Colon (tissue), 2 donors: ENCODE results near the gene CAPN10.
"Not testable (repeated sequence)": the region's sequence is repeated elsewhere in the genome, so short reads cannot be mapped to it uniquely, and the experiment has no call there.

ENCODE experiments used
- FAIRE-seq: peaks from 2 replicates; lab custom pipeline; 2012; peaks lifted over from hg19 to GRCh38; lab: Jason Lieb, UNC
- donor health status: control.
- donor health status: control.

The CAPN10 gene

DNA sequence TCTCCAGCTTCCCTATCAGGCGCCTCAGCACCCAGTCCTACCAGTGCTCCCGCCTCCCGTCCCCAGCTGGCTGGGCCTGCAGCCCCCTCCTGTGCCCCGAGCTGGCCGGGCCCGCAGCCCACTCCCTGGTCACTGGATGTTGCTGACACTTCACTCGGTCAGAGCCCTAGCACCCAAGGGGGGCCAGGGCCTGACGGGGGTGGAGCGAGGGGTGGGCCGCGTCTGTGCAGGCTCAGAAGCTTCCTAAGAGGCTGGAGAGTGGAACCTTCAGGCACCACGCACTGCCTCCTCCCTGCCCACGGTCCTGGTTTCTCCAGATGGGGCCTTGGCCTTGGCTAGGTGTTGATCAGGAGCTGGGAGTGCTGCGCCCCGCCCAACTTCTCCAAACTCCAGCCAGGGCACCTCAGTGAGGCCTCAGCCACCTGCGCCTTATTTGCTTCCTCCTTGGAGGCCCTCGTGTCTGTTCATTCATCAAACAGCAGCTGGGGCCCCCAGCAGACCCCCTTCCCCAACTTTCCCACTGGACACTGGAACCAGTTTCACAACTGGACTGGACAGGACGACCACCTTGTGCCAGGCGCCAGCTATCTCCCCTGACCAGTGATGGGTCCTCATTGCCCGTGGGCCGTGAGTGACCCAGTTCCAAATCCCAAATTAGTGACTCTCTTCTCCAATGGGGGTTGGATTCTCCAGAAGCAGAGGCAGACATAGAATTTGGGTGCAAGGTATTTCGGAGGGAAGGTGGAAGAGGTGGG, 16.7 kb downstream of the CAPN10 start:
- no peak for FAIRE-seq

DNA sequence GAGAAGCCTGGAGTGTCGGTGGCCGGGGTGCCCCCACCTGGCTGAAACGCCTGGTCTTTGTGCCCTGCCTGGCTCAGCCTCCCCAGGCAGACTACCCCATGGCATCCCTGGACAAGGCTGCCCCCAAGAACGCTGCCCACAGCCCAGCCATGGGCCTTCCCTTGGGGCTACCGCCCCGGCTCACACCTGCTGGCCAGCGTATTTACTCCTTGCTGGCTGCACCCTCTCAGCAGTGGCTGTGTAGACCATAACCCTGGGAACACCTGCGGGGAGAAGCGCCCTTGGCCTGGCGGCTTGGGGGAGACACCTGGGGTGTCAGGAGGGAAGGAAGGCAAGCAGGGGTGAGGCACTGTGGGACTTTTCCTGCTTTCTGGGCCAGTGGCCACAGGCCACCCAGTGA, 17.3 kb downstream of the CAPN10 start:
- FAIRE-seq = no peak

DNA sequence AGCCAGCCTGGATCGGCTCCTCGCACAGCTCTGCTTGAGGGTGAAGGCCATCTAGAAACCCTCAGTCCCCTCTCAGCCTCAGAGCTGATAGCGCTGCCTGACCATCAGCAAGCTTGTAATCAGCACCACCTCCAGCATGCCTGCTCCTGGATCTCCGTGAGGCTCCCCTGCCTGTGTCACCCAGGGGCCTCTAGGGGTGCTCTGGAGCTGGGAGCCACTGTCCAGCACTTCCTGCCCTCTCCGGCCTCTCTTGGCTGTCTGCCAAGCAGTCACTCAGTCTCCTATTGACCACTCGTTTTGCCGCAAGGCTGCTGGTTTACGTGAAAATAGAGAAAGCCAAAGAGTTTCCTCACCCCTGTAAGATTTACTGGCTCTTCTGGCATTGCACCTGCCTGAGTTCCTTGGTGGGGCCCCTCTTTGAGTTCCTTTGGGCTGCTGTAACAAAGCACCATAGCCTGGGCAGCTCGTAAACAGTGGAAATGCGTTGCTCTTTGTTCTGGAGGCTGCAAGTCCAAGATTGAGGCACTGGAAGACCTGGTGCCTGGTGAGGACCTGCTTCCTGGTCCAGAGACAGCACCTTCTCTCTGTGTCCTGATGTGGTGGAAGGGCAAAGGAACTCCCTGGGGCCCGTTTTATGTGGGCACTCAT, 17.9 kb downstream of the CAPN10 start:
- no peak for FAIRE-seq

DNA sequence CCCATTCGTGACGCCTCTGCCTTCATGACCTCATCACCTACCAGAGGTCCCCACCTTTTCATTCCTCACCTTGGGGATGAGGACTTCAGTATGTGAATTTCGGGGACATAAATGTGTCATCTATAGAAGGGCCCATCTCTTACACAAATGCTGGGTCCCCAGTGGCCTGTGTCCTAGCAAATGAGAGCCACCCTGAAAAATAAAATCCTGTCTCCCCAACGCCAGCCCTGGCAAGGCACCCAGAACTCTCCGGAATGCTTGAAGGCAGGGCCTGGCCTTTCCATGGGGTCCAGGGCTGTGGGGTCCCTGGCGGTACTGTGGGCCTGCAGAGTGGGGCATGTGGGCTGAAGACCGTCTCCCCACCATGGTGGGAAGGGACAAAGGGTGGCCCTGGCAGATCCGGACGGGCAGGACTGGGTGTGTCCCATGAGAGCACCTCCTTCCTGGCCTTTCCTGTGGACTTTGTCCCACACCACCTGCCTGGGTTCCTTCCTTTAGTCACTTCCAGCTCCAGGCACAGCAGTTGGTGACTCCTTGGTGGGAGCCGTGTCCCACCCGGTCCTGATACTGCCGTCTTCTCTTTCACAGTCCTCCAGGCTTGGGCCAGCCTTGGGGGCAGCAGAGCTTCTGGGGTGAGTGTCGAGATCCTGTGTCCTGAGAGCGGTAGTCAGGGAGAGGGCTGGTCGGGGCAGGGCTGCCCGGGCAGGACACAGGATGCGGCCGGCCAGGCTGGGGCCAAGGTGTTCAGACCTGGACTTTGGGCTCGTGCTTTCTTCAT, 18.6 kb downstream of the CAPN10 start:
- FAIRE-seq = no peak

DNA sequence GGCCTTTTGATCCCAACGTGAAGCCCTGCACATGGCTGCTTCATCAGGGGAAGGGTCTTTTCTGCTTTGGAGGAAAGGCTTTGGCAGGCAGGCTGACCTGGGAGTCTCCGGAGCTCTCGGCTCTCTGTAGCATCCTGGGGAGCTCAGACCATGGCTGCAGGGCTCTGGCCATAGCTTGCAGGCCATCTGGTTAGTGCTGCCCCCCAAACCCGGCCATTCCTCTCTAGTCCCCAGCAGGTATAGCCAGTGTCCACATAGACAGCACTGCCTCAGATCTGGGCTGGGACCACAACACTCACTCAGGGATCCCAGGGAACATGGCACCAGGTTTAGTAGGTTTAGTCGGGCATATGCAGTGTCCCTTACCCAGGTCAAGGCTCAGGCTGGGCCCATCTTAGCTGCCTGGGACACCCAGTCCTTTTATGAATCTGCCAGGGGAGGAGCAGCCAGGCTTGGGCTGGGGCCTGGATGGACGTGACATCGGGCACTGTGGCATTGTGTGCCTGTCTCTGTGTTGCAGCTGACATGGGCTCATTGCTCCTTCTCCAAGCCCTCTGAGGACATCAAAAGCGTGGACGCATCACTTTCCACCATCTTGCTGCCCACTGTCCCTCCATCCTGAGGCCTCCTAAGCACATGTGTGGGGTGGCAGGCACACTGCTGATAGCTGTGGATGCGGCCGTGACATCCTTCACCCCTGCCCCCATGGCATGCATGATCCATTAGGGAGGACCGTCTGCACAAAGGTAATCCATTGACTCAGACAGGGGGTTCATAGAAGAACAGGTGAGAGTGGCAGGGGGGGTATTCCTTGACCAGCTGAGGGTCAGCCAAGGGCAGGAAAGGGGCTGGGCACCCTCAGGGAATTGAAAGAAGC, 19.6 kb downstream of the CAPN10 start:
- no peak for FAIRE-seq

DNA sequence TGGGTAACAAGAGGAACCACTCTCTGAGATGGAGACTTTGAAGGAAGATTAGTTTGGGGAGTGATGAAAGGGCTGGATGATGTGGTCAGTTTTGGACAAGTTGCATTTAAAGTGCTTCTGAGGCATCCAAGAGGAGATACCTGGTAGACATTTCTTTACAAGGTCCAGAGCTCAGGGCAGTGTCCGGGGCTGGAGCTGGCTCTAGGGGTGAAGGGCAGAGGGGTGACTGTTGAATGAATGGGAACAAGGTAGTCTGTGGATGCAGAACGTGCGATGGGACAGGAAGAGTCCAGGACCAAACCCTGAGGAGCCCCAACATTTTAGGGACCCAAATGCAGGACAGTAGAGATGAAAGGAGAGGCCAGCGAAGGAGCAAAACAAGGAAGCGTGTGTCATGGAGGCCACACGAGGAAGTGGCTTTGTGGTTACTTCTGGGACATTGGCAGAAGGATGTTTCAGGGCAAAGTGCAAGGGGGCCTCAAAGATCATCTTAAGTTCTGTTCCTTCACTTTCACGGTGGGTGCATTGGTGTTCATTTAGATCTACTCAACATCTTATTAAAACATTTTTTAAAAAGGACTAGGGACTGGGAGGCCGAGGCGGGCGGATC, 25.2 kb downstream of the CAPN10 start:
- no peak for FAIRE-seq

DNA sequence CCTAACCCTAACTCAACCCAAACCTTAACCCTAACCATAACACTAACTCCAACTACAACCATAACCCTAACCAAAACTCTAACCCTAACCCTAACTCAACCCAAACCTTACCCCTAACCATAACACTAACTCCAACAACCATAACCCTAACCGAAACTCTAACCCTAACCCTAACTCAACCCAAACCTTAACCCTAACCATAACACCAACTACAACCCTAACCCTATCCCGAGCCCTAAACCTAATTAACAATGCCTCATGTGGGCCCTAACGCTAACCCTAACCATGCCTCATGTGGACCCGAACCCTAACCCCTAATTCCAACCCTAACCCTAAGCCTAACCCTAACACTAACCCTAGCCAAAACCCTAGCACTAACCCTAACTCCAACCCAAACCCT, 27.2 kb downstream of the CAPN10 start:
- no peak for FAIRE-seq

DNA sequence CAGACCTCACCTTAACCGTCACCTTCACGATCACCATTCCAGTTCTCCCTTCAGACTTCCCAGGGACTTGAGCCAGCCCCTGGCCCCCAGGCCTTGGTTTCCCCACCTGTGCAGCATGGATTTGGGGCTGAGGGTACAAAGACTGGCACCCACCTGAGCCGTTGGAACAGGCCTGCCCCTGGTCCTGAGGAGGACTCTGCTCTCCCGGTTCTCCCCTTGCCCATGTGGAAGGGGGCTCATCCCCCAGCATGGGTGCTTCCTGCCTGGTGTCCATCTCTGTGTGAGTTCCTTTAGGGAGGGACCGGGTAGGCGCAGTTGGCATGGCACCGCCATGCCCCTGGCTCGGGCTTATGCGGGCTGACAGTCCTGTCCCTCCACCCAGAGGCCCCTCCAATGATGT, 27.9 kb downstream of the CAPN10 start:
- FAIRE-seq = no peak

DNA sequence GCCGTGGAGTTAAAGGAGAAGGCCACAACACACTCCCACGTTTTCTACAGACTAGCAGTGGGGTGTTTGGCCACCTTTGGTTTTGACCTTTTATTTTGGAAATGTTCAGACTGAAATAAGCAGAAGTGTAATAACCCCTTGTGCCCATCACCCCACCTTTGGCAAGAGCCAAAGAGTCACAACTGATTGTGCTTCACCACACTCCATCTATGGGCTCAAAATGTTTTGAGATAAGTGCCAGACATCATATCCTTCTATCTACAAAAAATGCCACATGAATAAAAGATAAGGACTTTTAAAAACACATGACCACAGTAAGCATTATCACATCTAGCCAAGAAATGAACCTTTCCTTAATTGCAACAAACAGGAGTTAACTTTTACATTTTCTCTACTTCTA, 28.9 kb downstream of the CAPN10 start:
- no peak for FAIRE-seq

DNA sequence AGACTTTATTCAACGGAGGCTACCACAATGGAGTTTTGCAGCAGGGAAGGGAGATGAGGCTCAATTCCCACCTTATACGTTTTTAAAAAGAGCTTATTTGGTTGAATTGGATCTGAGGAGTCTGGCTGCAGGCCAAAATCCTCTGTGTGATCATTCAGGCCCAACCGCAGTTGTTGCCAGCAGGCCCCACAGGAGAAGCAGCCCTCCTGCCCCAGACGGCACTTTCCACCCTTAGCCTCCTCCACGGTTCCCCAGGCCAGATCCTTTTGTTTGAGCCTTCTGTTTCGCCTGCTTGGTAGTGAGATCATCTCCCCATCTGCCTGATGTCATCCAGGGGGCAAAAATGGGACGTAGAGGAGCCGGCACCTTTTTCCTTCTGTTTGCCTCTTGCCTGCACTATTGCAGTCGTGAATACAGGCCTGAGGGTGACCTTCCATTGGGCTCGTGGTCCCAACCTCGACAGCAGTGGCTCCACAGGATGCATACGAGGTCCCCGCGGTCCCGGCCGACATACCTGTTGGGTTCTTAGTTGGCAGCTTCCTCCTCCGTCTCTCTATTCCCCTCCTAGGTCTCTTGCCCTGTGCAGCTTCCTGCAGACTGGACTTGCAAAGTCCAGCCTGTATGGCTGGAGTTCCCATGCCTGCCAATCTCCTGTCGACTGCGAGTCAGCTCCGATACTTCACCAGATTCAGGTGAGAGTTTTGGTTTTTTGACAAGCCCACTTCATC, 29.4 kb downstream of the CAPN10 start:
- no peak for FAIRE-seq

DNA sequence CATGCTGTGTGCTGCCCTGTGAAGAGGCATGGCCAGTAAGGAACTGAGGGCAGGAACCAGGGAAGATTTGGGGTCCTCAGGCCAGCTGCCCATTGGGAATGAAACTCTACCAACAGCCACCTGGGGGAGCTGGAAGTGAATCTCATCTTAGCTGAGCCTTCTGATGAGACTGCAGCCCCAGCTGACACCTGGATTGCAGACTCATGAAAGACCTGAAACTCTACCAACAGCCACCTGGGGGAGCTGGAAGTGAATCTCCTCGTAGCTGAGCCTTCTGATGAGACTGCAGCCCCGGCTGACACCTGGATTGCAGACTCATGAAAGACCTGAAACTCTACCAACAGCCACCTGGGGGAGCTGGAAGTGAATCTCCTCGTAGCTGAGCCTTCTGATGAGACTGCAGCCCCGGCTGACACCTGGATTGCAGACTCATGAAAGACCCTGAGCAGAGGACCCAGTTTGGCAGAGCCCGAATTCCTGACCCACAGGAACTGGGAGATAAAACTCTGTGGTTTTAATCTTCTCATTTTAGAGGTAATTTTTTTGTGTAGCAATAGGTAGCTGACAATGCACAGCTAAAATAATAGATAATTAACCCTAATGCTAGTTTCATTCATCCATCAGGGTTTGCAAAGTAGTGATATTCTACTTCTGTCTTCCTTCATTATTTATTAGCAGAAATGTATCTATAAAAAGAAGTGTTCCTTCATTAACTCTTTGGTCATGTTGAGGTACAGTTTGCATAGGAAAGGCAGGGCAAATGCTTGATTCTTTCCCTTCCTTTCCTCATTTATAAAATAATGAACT, 30.5 kb downstream of the CAPN10 start:
- FAIRE-seq = not testable (repeated sequence)

DNA sequence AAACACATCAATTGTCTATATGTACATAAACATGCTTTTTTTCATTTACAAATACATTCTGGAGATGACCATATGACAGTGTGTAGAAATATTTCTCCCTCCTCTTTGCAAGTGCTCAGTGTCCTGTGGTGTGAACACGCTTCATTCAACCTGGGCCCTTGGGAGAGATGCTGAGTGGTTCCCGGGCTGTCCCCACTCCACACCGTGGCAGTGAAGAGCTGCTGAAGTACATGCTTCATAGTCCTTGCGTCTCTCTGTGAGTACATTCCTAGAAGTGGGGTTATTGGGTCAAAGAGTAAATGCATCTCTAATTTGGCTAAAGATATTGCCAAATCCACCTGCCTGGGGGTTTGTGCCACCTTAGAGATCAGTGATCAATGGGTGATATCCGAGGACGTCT, 32.2 kb downstream of the CAPN10 start:
- FAIRE-seq = no peak

DNA sequence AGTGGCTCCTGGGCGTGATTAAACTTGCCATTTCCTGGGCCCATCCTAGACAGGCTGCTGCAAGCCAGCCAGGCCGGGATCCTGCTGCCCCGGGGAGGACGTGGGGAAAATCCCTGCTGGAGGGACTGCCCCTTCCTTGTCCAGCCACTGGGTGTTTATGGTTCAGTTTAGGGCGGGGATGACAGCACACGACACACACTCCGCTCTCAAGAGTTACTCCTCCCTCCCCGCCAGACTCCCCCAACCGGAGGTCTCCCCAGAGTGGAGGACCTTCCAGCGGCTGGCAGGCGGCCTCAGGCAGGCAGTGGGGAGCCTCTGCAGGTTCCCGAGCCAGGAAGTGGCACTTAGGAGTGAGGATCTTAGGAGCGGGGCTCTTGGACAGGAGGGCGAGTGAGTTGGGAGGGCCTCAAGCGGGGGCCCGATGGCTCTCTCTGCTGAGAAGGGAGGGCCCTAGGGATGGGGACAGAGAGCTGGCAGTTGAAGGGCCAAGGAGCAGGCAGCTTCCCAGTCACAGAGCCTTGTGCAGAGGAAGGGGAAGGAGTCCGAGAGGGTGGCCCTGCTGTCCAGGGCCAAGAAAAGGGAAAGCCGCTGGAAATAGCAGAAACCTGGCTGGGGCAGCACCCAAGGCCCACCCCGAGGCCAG, 33.1 kb downstream of the CAPN10 start:
- FAIRE-seq = no peak

DNA sequence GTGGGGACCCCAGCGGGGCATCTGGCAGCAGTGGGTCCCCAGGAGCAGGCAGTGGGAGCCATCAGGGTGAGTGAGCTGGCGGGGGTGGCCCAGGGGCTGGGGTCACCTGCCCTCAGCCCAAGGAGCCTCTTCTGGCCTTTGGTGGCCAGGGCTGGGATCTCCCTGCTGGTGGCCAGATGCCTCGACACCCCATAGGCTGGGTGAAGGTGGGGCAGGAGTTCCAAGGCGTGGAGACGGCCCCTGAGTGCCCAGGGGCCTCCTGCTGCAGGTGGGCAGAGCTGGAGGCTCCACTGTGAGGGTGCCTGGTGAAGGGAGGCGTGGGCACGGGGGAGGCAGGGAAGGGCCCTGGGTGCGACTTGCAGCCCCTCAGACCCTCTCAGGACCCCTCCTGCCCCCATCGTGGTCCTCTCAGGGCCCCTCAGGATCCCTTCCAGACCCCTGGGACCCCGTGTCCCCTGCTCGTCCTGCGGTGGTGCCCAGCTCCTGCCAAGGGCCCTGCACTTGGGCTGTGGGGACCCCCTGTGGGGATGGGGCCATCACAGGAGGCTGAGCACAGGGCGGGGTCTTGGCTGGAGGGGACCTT, 33.7 kb downstream of the CAPN10 start:
- no peak for FAIRE-seq

DNA sequence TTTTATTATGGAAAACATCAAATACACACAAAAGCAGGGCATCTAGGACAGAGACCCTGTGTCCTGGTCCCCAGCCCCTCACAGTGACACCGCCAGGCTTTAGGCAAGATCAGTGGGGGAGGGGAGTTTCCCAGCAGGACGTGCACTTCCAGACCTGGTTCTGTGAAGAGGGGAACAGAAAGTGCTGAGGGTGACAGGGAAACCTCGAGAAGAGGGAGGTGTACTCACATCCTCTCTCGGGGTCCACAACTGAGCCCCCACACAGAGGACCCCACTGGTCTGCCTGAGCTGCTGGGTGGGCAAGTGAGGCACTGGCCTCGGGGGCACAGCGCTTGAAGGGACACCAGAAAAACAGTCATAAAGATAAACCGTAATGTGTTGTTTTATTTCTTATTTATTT, 34.3 kb downstream of the CAPN10 start:
- no peak for FAIRE-seq

DNA sequence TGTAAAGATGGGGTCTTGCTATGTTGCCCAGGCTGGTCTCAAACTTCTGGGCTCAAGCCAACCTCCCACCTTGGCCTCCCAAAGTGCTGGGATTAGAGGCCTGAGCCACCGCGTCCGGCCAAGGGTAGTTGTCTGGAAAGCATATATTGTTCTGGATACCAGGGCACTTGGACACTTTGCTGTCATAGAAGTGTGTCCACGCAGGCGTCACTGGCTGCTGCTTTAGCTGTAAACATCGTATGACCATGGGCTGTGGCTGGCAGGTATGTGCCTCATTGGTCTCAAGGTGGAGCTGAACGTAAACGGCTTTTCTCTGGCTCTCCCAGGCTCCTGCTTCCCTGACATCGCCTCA, 35.5 kb downstream of the CAPN10 start:
- FAIRE-seq = no peak

DNA sequence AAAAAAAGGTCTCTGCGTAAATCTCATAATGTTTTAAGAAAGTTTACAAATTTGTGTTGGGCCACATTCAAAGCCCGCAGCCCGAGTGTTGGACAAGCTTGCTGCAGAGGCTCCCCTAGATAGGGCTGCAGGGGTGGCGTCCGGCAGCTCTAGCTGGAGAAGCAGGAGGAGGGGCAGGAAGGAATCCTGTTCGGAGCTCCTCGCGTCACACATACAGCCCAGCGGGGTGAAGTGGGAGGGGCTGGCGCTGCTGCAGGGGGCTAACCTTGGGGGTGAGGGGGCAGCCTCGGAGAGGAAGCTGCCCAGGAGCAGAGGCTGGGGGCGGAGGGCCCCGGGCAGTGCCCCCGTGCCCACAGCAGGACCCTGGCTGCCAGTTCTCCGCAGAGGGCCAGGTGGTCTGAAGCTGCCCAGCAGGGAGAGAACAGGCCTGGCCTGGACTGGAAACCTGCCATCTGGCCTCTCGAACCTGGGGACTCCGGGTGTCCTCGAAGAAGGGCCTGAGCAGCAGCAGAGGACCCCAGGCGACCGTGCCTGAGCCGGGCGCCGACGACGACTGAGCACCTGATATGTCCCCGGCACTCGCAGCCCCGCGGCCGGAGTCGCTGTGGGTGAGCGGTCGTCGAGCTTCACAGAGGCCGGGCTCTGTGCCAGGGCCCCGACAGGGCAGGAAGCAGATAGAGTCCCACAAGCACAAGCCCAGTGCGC, 36.1 kb downstream of the CAPN10 start:
- FAIRE-seq = no peak

DNA sequence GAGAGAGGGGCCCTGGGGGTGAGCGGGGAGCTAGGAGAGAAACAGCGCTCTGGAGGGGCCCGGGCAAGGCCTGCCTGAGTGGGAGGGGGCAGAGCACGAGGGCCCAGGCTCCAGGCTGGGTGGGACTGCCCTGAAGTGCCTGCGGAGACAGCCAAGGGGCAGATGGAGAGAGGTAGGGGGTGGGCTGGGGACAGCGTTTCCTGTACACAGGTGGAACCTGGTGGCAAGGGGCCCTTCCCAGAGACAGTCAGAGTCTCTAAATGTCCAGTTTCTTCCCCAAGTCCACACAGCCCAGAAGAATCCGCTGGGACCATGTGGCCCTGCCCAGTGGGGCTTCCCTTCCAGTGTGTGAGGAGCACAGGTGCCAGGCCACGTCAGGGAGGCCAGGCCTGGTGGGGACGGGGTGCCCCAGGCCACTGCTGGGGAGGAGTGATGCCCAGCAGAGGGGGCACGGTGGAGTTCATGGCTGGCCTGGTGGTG, 37.0 kb downstream of the CAPN10 start:
- no peak for FAIRE-seq
